WTC11 (cell line): ENCODE measurements around the gene RNASE7.

ENCODE experiments used
- ATF1 ChIP-seq: sonication (generic); formaldehyde crosslinking; IDR thresholded peaks from 2 replicates; pipeline ENCODE4 v1.8.1; 2023; ENCODE audit warnings: mild to moderate bottlenecking, moderate library complexity, missing genetic modification reagents
- CREB1 ChIP-seq: sonication (generic); formaldehyde crosslinking; IDR thresholded peaks from 2 replicates; pipeline ENCODE4 v1.8.0; 2023; ENCODE audit warnings: mild to moderate bottlenecking, missing genetic modification reagents
- ELF4 ChIP-seq: sonication (generic); formaldehyde crosslinking; IDR thresholded peaks from 2 replicates; pipeline ENCODE4 v1.8.1; 2022; ENCODE audit warnings: low read depth, mild to moderate bottlenecking, moderate library complexity, missing genetic modification reagents
- ESRRA ChIP-seq: sonication (generic); formaldehyde crosslinking; IDR thresholded peaks from 2 replicates; pipeline ENCODE4 v1.8.1; 2022; ENCODE audit warnings: mild to moderate bottlenecking, missing genetic modification reagents, borderline replicate concordance
- JUN ChIP-seq: sonication (generic); formaldehyde crosslinking; IDR thresholded peaks from 2 replicates; pipeline ENCODE4 v1.8.0; 2023; ENCODE audit warnings: mild to moderate bottlenecking, missing genetic modification reagents
- NFYB ChIP-seq: sonication (generic); formaldehyde crosslinking; conservative IDR thresholded peaks from 2 replicates; pipeline ENCODE4 v1.8.0; 2022; ENCODE audit warnings: low read depth, missing genetic modification reagents
- ZNF423 ChIP-seq: fragments of 250-450 bp; sonication (Bioruptor Pico); IDR thresholded peaks from 2 replicates; pipeline ENCODE4 v2.1.2; 2022; ENCODE audit warnings: mild to moderate bottlenecking, moderate library complexity
- TF ChIP-seq, protein P1 (sequence below): fragments of 200-600 bp; IDR thresholded peaks from 2 replicates; pipeline ENCODE4 v1.8.0; 2022; ENCODE audit warnings: antibody characterized with exemption
- TF ChIP-seq, protein P2 (sequence below): fragments of 250-450 bp; sonication (Bioruptor Pico); IDR thresholded peaks from 2 replicates; pipeline ENCODE4 v1.9.0; 2021; ENCODE audit warnings: moderate library complexity, mild to moderate bottlenecking, inconsistent platforms, borderline replicate concordance
- TF ChIP-seq, protein P3 (sequence below): sonication (generic); formaldehyde crosslinking; IDR thresholded peaks from 2 replicates; pipeline ENCODE4 v1.8.0; 2023; ENCODE audit warnings: missing genetic modification reagents
- TF ChIP-seq, protein P4 (sequence below): sonication (generic); formaldehyde crosslinking; IDR thresholded peaks from 2 replicates; pipeline ENCODE4 v1.8.0; 2022; ENCODE audit warnings: mild to moderate bottlenecking, missing genetic modification reagents
- TF ChIP-seq, protein P5 (sequence below): sonication (generic); formaldehyde crosslinking; IDR thresholded peaks from 2 replicates; pipeline ENCODE4 v1.8.1; 2023; ENCODE audit warnings: mild to moderate bottlenecking, missing genetic modification reagents, moderate library complexity
- TF ChIP-seq, protein P6 (sequence below): sonication (generic); formaldehyde crosslinking; IDR thresholded peaks from 2 replicates; pipeline ENCODE4 v1.8.1; 2023; ENCODE audit warnings: mild to moderate bottlenecking, missing genetic modification reagents

DNA sequence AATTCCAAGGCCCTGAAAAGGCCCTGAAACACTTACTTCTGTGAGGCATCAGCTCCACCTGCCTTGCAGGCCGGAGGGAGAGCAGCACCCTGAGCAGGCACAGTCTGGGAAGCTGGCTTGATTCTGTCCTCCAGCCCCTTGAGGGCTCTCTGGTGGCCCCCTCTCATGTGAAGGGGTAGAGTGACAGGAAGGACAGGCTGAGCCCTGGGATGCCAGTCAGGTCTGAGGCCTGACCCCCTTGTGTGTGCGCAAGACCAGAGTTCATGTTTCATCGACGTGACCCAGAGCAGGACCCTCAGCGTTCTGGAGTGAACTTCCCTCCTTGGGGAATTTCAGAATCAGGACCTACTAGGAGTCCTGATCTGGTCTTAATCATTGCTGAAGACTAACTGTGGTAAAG lies 16.7 kb downstream of the RNASE7 start:
- TF ChIP-seq ESRRA (CRISPR knock-in tag) (no peak), ATF1 (CRISPR knock-in tag) (no peak), ZNF423 (CRISPR knock-in tag) (no peak), NFYB (no peak), JUN (CRISPR knock-in tag) (no peak), CREB1 (no peak), ELF4 (CRISPR knock-in tag) (no peak)
- TF ChIP-seq, protein P1, sequence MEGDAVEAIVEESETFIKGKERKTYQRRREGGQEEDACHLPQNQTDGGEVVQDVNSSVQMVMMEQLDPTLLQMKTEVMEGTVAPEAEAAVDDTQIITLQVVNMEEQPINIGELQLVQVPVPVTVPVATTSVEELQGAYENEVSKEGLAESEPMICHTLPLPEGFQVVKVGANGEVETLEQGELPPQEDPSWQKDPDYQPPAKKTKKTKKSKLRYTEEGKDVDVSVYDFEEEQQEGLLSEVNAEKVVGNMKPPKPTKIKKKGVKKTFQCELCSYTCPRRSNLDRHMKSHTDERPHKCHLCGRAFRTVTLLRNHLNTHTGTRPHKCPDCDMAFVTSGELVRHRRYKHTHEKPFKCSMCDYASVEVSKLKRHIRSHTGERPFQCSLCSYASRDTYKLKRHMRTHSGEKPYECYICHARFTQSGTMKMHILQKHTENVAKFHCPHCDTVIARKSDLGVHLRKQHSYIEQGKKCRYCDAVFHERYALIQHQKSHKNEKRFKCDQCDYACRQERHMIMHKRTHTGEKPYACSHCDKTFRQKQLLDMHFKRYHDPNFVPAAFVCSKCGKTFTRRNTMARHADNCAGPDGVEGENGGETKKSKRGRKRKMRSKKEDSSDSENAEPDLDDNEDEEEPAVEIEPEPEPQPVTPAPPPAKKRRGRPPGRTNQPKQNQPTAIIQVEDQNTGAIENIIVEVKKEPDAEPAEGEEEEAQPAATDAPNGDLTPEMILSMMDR = no peak
- TF ChIP-seq, protein P2, sequence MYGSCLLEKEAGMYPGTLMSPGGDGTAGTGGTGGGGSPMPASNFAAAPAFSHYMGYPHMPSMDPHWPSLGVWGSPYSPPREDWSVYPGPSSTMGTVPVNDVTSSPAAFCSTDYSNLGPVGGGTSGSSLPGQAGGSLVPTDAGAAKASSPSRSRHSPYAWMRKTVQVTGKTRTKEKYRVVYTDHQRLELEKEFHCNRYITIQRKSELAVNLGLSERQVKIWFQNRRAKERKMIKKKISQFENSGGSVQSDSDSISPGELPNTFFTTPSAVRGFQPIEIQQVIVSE = no peak
- TF ChIP-seq, protein P3, sequence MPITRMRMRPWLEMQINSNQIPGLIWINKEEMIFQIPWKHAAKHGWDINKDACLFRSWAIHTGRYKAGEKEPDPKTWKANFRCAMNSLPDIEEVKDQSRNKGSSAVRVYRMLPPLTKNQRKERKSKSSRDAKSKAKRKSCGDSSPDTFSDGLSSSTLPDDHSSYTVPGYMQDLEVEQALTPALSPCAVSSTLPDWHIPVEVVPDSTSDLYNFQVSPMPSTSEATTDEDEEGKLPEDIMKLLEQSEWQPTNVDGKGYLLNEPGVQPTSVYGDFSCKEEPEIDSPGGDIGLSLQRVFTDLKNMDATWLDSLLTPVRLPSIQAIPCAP (CRISPR knock-in tag) = no peak
- TF ChIP-seq, protein P4, sequence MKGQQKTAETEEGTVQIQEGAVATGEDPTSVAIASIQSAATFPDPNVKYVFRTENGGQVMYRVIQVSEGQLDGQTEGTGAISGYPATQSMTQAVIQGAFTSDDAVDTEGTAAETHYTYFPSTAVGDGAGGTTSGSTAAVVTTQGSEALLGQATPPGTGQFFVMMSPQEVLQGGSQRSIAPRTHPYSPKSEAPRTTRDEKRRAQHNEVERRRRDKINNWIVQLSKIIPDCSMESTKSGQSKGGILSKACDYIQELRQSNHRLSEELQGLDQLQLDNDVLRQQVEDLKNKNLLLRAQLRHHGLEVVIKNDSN (CRISPR knock-in tag) = no peak
- TF ChIP-seq, protein P5, sequence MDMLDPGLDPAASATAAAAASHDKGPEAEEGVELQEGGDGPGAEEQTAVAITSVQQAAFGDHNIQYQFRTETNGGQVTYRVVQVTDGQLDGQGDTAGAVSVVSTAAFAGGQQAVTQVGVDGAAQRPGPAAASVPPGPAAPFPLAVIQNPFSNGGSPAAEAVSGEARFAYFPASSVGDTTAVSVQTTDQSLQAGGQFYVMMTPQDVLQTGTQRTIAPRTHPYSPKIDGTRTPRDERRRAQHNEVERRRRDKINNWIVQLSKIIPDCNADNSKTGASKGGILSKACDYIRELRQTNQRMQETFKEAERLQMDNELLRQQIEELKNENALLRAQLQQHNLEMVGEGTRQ (CRISPR knock-in tag) = no peak
- TF ChIP-seq, protein P6, sequence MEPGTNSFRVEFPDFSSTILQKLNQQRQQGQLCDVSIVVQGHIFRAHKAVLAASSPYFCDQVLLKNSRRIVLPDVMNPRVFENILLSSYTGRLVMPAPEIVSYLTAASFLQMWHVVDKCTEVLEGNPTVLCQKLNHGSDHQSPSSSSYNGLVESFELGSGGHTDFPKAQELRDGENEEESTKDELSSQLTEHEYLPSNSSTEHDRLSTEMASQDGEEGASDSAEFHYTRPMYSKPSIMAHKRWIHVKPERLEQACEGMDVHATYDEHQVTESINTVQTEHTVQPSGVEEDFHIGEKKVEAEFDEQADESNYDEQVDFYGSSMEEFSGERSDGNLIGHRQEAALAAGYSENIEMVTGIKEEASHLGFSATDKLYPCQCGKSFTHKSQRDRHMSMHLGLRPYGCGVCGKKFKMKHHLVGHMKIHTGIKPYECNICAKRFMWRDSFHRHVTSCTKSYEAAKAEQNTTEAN = no peak
